ENCODE data around the gene TK2. TPM values are rescaled to one million over a fixed set of nuclear protein-coding genes. Genes with fewer than 3 reads are reported as not detected.

TK2 gene
- total and polyA plus RNA-seq, 7 donors, result 9.6 to 32.7 (median 17.6) TPM

DNA sequence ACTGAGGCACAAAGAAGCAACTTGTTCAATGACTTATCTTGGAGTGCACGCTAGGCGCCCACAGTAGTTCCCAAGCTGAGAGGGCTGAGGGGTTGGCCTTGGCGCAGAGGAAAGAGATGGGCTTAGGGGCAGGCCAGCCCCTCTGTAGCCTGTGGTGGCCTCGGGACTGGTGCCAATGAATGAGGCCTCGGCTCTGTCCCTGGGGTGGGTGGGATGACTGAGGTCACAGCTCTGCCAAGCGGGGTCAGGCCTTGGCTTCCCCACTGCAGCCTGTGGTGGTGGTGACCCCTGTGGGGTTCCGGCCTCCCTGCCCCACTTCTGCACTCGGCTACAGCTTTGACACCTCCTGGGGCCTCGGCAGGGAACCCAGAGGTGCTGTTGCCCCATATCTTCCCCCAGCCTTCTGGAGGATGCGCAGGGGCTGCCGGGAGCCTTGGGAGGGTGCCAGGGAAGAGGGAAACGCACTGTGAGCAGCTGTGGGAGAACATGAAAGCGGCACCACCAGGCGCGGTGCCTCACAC lies 76.8 kb downstream of the TK2 start:
- H3K9me3 ChIP-seq, result no peaks in the 10 kb centered on the region
- peaks cover 0 to 29% (median 0%) of the 10 kb centered on the region in 3 donors for H3K27me3 ChIP-seq
- intact Hi-C loops (cut with DNase I), result no loop called here
- DNase-seq, result peak; percentile 58
- H3K27ac ChIP-seq, result no peak overlapping the region
- TF ChIP-seq EP300 (IDR thresholded peaks at IDR 0.05) (no peak), POLR2AphosphoS5 (IDR thresholded peaks at IDR 0.05) (no peak), POLR2A (IDR thresholded peaks at IDR 0.05) (no peak)
- TF ChIP-seq, protein P1, sequence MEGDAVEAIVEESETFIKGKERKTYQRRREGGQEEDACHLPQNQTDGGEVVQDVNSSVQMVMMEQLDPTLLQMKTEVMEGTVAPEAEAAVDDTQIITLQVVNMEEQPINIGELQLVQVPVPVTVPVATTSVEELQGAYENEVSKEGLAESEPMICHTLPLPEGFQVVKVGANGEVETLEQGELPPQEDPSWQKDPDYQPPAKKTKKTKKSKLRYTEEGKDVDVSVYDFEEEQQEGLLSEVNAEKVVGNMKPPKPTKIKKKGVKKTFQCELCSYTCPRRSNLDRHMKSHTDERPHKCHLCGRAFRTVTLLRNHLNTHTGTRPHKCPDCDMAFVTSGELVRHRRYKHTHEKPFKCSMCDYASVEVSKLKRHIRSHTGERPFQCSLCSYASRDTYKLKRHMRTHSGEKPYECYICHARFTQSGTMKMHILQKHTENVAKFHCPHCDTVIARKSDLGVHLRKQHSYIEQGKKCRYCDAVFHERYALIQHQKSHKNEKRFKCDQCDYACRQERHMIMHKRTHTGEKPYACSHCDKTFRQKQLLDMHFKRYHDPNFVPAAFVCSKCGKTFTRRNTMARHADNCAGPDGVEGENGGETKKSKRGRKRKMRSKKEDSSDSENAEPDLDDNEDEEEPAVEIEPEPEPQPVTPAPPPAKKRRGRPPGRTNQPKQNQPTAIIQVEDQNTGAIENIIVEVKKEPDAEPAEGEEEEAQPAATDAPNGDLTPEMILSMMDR (IDR thresholded peaks at IDR 0.05), result no peak
- no peaks in the 10 kb centered on the region for H3K4me1 ChIP-seq
- no peaks in the 10 kb centered on the region for H3K36me3 ChIP-seq
- WGBS, 2 donors, result 87 to 90% methylated on average over 15 of the region's 15 CpGs
- H3K4me3 ChIP-seq, result no peak overlapping the region

GRCh38 chr16:66471716-66472393 lies 78.1 kb downstream of the TK2 start:
- WGBS, 2 donors, result 89 to 91% methylated on average over 10 of the region's 10 CpGs
- TF ChIP-seq EP300 (IDR thresholded peaks at IDR 0.05) (no peak), POLR2AphosphoS5 (IDR thresholded peaks at IDR 0.05) (no peak), POLR2A (IDR thresholded peaks at IDR 0.05) (no peak)
- TF ChIP-seq, protein P1 (IDR thresholded peaks at IDR 0.05), result no peak
- peak; percentile 36 for DNase-seq

GRCh38 chr16:66471264-66471663 lies 78.7 kb downstream of the TK2 start:
- intact Hi-C loops (cut with DNase I), result no loop called here
- Histone ChIP-seq H3K4me1 (no peaks in the 10 kb centered on the region), H3K27ac (no peak overlapping the region), H3K36me3 (no peaks in the 10 kb centered on the region), H3K9me3 (peaks cover 0 to 4% (median 0%) of the 10 kb centered on the region in 4 donors), H3K27me3 (peaks cover 0 to 16% (median 0%) of the 10 kb centered on the region in 3 donors), H3K4me3 (no peak overlapping the region)
- DNase-seq, result peak; percentile 14
- TF ChIP-seq EP300 (IDR thresholded peaks at IDR 0.05) (no peak), POLR2A (IDR thresholded peaks at IDR 0.05) (no peak), POLR2AphosphoS5 (IDR thresholded peaks at IDR 0.05) (no peak)
- TF ChIP-seq, protein P1 (IDR thresholded peaks at IDR 0.05), result no peak
- 95% methylated on average over 10 of the region's 10 CpGs for WGBS, 2 donors

More at GRCh38 chr16:66471716-66472393, 78.1 kb downstream of the TK2 start:
- Histone ChIP-seq H3K36me3 (no peaks in the 10 kb centered on the region), H3K4me3 (no peak overlapping the region), H3K27ac (no peak overlapping the region), H3K9me3 (no peaks in the 10 kb centered on the region), H3K4me1 (no peaks in the 10 kb centered on the region), H3K27me3 (peaks cover 0 to 21% (median 0%) of the 10 kb centered on the region in 3 donors)
- intact Hi-C loops (cut with DNase I), result no loop called here

DNA sequence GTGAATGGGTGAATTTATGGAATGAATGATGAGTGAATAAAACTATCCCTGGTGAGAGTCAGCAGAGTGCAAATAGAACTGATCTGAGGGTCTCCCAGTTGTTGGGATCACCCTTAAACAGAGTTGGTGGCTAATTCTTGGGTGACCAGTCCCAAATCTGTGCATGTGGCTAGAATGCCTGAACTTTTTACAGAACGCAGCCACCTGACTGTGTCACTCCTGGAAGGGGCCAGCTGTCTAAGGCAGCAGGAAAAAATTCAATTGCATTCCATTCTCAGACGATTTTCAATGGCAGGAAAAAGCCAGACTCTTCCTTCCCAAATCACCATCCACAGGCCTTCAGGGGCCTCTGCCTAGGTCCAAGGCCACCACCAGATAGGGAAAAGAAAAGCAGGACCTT lies 79.4 kb downstream of the TK2 start:
- Histone ChIP-seq H3K27ac (no peak overlapping the region), H3K9me3 (peaks cover 0 to 4% (median 0%) of the 10 kb centered on the region in 4 donors), H3K4me3 (no peak overlapping the region), H3K36me3 (no peaks in the 10 kb centered on the region), H3K27me3 (peaks cover 0 to 15% (median 0%) of the 10 kb centered on the region in 3 donors), H3K4me1 (no peaks in the 10 kb centered on the region)
- WGBS, 2 donors, result 60 to 70% methylated on average over 2 of the region's 2 CpGs
- intact Hi-C loops (cut with DNase I), result no loop called here
- peak; percentile 27 for DNase-seq
- TF ChIP-seq POLR2A (IDR thresholded peaks at IDR 0.05), result no peak
- TF ChIP-seq EP300 (IDR thresholded peaks at IDR 0.05), result no peak
- TF ChIP-seq, protein P1 (IDR thresholded peaks at IDR 0.05), result no peak
- TF ChIP-seq POLR2AphosphoS5 (IDR thresholded peaks at IDR 0.05), result no peak
